ENCODE data around the gene ZNF212.

GRCh38 chr7:149291036-149291780, 51.8 kb downstream of the ZNF212 start:
- no peak for TF ChIP-seq ZNF274 (IDR thresholded peaks at IDR 0.05; ENCODE audit: low read depth, low read length)
- no peak for TF ChIP-seq YY1 (IDR thresholded peaks at IDR 0.05; ENCODE audit: insufficient read depth, insufficient read length)
- TF ChIP-seq SUZ12 (IDR thresholded peaks at IDR 0.05; ENCODE audit: extremely low read depth, insufficient read depth, insufficient read length): no peak

Data from NT2/D1 (cell line).